IMR-90 (cell line): Measurements from ENCODE around the gene ABR. TPM values are rescaled to one million over a fixed set of nuclear protein-coding genes. Genes with fewer than 3 reads are reported as not detected.

Experiments
- ATAC-seq: fragments of 200-7000 bp; cut with Tn5 transposase; 2 replicates; pipeline ENCODE4 v1.9.1; 2020; ENCODE audit warnings: low read depth, mild to moderate bottlenecking, moderate library complexity
- BruUV-seq: library from RNA; stranded (reverse); fragments of 400-500 nt; replicated peaks from 2 replicates; lab custom pipeline; 2021; lab: Mats Ljungman, UMichigan
- CTCF ChIA-PET: fragments of 300-600 bp; formaldehyde crosslinking; extraction: SDS; loops from one replicate; lab custom pipeline; 2021; ENCODE audit warnings: antibody characterized with exemption; lab: Yijun Ruan, JAX
- POLR2A ChIA-PET: fragments of 300-600 bp; sonication (Branson Sonifier 250); formaldehyde crosslinking; loops from one replicate; lab custom pipeline; 2022; ENCODE audit warnings: antibody characterized with exemption; ENCODE audit not compliant: unreplicated experiment; lab: Charles Lee
- DNase-seq: peaks from one replicate; pipeline ENCODE4 v3.0.0; 2013
- H2AFZ ChIP-seq: replicated peaks from 2 replicates; pipeline ENCODE3; 2013; ENCODE audit warnings: low read length, mild to moderate bottlenecking; ENCODE audit not compliant: poor library complexity
- H2AK5ac ChIP-seq: 2 replicates; pipeline ENCODE4 v1.6.1; 2013; ENCODE audit warnings: low read depth, low read length, inconsistent platforms
- H2AK9ac ChIP-seq: replicated peaks from 2 replicates; pipeline ENCODE3; 2013; ENCODE audit warnings: mild to moderate bottlenecking, low read depth, low read length, moderate library complexity; ENCODE audit not compliant: poor library complexity
- H2BK120ac ChIP-seq: 2 replicates; pipeline ENCODE4 v1.6.1; 2013; ENCODE audit warnings: low read depth, low read length, inconsistent platforms
- H2BK15ac ChIP-seq: 3 replicates; pipeline ENCODE4 v1.6.1; 2013; ENCODE audit warnings: low read depth, low read length, inconsistent platforms
- H2BK20ac ChIP-seq: 2 replicates; pipeline ENCODE4 v1.6.1; 2013; ENCODE audit warnings: low read depth, mild to moderate bottlenecking, inconsistent platforms, low read length, moderate library complexity
- H2BK5ac ChIP-seq: 2 replicates; pipeline ENCODE4 v1.6.1; 2013; ENCODE audit warnings: mild to moderate bottlenecking, low read depth, low read length, inconsistent platforms; ENCODE audit not compliant: poor library complexity, severe bottlenecking
- H3K14ac ChIP-seq: replicated peaks from 2 replicates; pipeline ENCODE4 v1.6.1; 2013; ENCODE audit warnings: low read depth, low read length, inconsistent platforms
- H3K18ac ChIP-seq: 2 replicates; pipeline ENCODE4 v1.6.1; 2013; ENCODE audit warnings: low read depth, low read length, control low read depth
- H3K23ac ChIP-seq: 2 replicates; pipeline ENCODE4 v1.6.1; 2013; ENCODE audit warnings: low read depth, low read length, inconsistent platforms
- H3K27ac ChIP-seq: 2 replicates; pipeline ENCODE4 v1.5.1; 2013; ENCODE audit warnings: mild to moderate bottlenecking, control low read depth, low read length; ENCODE audit not compliant: insufficient read depth
- H3K27me3 ChIP-seq: 2 replicates; pipeline ENCODE4 v1.6.1; 2013; ENCODE audit warnings: low read length; ENCODE audit not compliant: control insufficient read depth, insufficient read depth
- H3K36me3 ChIP-seq: 2 replicates; pipeline ENCODE4 v1.6.1; 2013; ENCODE audit warnings: low read length, mixed read lengths; ENCODE audit not compliant: control insufficient read depth, insufficient read depth
- H3K4ac ChIP-seq: 2 replicates; pipeline ENCODE4 v1.6.1; 2013; ENCODE audit warnings: low read depth, low read length, inconsistent platforms
- H3K4me1 ChIP-seq: 2 replicates; pipeline ENCODE4 v1.6.1; 2013; ENCODE audit warnings: low read length, mixed read lengths; ENCODE audit not compliant: control insufficient read depth, insufficient read depth
- H3K4me2 ChIP-seq: 2 replicates; pipeline ENCODE4 v1.6.1; 2013; ENCODE audit warnings: low read depth, mild to moderate bottlenecking, control low read depth, low read length, moderate library complexity
- H3K4me3 ChIP-seq: 2 replicates; pipeline ENCODE4 v1.5.1; 2013; ENCODE audit warnings: low read depth, mild to moderate bottlenecking, control low read depth, low read length, moderate library complexity; ENCODE audit not compliant: insufficient read depth
- H3K56ac ChIP-seq: 2 replicates; pipeline ENCODE4 v1.6.1; 2013; ENCODE audit warnings: low read length, inconsistent platforms; ENCODE audit not compliant: insufficient read depth; ENCODE audit errors: extremely low read depth
- H3K79me1 ChIP-seq, 2 experiments: 2 replicates each; pipeline ENCODE4 v1.6.1; 2013; ENCODE audit warnings: low read length in 2 of 2, inconsistent platforms in 1 of 2, low read depth in 1 of 2
- H3K9ac ChIP-seq: 2 replicates; pipeline ENCODE4 v1.6.1; 2013; ENCODE audit warnings: low read depth, low read length, control low read depth
- H3K9me1 ChIP-seq: 2 replicates; pipeline ENCODE4 v1.6.1; 2013; ENCODE audit warnings: low read length, inconsistent platforms; ENCODE audit not compliant: insufficient read depth
- H3K9me3 ChIP-seq: 2 replicates; pipeline ENCODE4 v1.6.1; 2013; ENCODE audit warnings: low read length; ENCODE audit not compliant: control insufficient read depth, insufficient read depth
- H4K20me1 ChIP-seq: 2 replicates; pipeline ENCODE4 v1.6.1; 2013; ENCODE audit warnings: low read length, inconsistent platforms; ENCODE audit not compliant: insufficient read depth
- H4K5ac ChIP-seq: 2 replicates; pipeline ENCODE4 v1.6.1; 2013; ENCODE audit warnings: mild to moderate bottlenecking, low read depth, low read length, control low read depth
- H4K8ac ChIP-seq, 2 experiments: 2 replicates each; pipeline ENCODE4 v1.6.1; 2013; ENCODE audit warnings: low read depth in 2 of 2, low read length in 2 of 2, control low read depth in 1 of 2, inconsistent platforms in 1 of 2
- H4K91ac ChIP-seq: 2 replicates; pipeline ENCODE4 v1.6.1; 2013; ENCODE audit warnings: low read depth, low read length, inconsistent platforms; ENCODE audit not compliant: insufficient read depth
- BHLHE40 ChIP-seq: fragments of 150-350 bp; IDR thresholded peaks from 2 replicates; pipeline ENCODE4 v1.6.1; 2016; ENCODE audit warnings: mild to moderate bottlenecking, low read depth, low read length
- CEBPB ChIP-seq: IDR thresholded peaks from 2 replicates; pipeline ENCODE4 v1.6.1; 2012; ENCODE audit warnings: low read depth, low read length, improper control_type of control experiment
- CHD1 ChIP-seq: IDR thresholded peaks from 2 replicates; pipeline ENCODE4 v1.6.1; 2012; ENCODE audit warnings: low read depth, low read length, improper control_type of control experiment
- CTCF ChIP-seq: conservative IDR thresholded peaks from 2 replicates; pipeline ENCODE4 v1.5.1; 2012; ENCODE audit warnings: mild to moderate bottlenecking, low read depth, low read length, improper control_type of control experiment
- ELK1 ChIP-seq: fragments of 150-350 bp; IDR thresholded peaks from 2 replicates; pipeline ENCODE4 v1.6.1; 2016; ENCODE audit warnings: low read depth, mild to moderate bottlenecking, low read length, moderate library complexity, borderline replicate concordance
- FOS ChIP-seq: fragments of 150-350 bp; IDR thresholded peaks from 2 replicates; pipeline ENCODE4 v1.6.1; 2016; ENCODE audit warnings: low read depth, low read length
- MAZ ChIP-seq: IDR thresholded peaks from 2 replicates; pipeline ENCODE4 v1.6.1; 2012; ENCODE audit warnings: low read depth, mild to moderate bottlenecking, low read length, improper control_type of control experiment, moderate library complexity, borderline replicate concordance
- MXI1 ChIP-seq: IDR thresholded peaks from 2 replicates; pipeline ENCODE4 v1.6.1; 2012; ENCODE audit warnings: low read depth, mild to moderate bottlenecking, low read length, moderate library complexity, borderline replicate concordance
- NFE2L2 ChIP-seq: fragments of 150-350 bp; IDR thresholded peaks from 2 replicates; pipeline ENCODE4 v1.6.1; 2016; ENCODE audit warnings: low read depth, mild to moderate bottlenecking, low read length
- RAD21 ChIP-seq: IDR thresholded peaks from 2 replicates; pipeline ENCODE4 v1.6.1; 2012; ENCODE audit warnings: low read length, improper control_type of control experiment
- RFX5 ChIP-seq: IDR thresholded peaks from 2 replicates; pipeline ENCODE4 v1.8.0; 2012; ENCODE audit warnings: low read depth, mild to moderate bottlenecking, low read length, moderate library complexity
- SMC3 ChIP-seq: fragments of 150-350 bp; IDR thresholded peaks from 2 replicates; pipeline ENCODE4 v1.6.1; 2016; ENCODE audit warnings: low read depth, mild to moderate bottlenecking, antibody characterized with exemption, low read length, moderate library complexity
- USF2 ChIP-seq: fragments of 150-350 bp; IDR thresholded peaks from 2 replicates; pipeline ENCODE4 v1.6.1; 2017; ENCODE audit warnings: mild to moderate bottlenecking, antibody characterized with exemption, low read length, low read depth
- WGBS, 2 experiments: methylation state at CpG; one replicate each; pipeline versions ENCODE4 v1.1.5 to v1.1.7; 2013; ENCODE audit warnings: missing lambda C conversion rate in 2 of 2; ENCODE audit not compliant: insufficient read length in 1 of 2; ENCODE audit errors: extremely low coverage in 2 of 2; 5-methylcytosine and 5-hydroxymethylcytosine counted together
- dilution Hi-C: fragments of 300-500 bp; cut with HindIII; formaldehyde crosslinking; loops from one replicate; pipeline ENCODE4 v1.14.3; 2018; ENCODE audit warnings: low sequenced_read_pairs; ENCODE audit not compliant: unreplicated experiment
- in situ Hi-C: fragments of 300-500 bp; cut with MboI; formaldehyde crosslinking; loops from 3 replicates; pipeline ENCODE4 v1.14.3; 2019; ENCODE audit warnings: low sequenced_read_pairs, inconsistent platforms, mixed read lengths
- intact Hi-C: fragments of 100-400 bp; cut with micrococcal nuclease; formaldehyde crosslinking; loops from 2 replicates; pipeline ENCODE4 v1.10.0; 2022
- polyA plus RNA-seq, 3 experiments: library from polyadenylated mRNA; depleted of rRNA; stranded (reverse); fragments of >200 nt; gene quantifications; 2 replicates each; pipeline ENCODE4 v1.2.3, GENCODE V29; 2012; ENCODE audit warnings: low replicate concordance in 1 of 3
- total RNA-seq: library from RNA; depleted of rRNA; stranded (reverse); fragments of >200 nt; gene quantifications from 2 replicates; pipeline ENCODE4 v1.2.3, GENCODE V29; 2012

Gene ABR
- total and polyA plus RNA-seq, 2 of the 4 experiments (the other 2 are of a cell fraction), result 28.3 to 79.7 TPM

- DNase-seq (peak; percentile 51), ATAC-seq (peak; percentile 95)
- peak overlapping the region; percentile 69 for H3K4ac ChIP-seq
- in situ Hi-C loops (no loop called here), intact Hi-C loops (loop anchor here (5.0 kb wide), 1 partner anchor 129 kb away; no protein-coding TSS in a partner anchor), dilution Hi-C loops (no loop called here)
- H3K4me3 ChIP-seq, result peak overlapping the region; percentile 62
- CTCF ChIA-PET, result interaction anchor here (0.5 to 0.6 kb wide), 2 partner anchors 142 to 1321 kb away, joined by 3 to 5 read pairs; no protein-coding TSS in a partner anchor
- no peaks in the 10 kb centered on the region for H3K36me3 ChIP-seq
- H4K91ac ChIP-seq, result no peak overlapping the region
- no peak overlapping the region for H2BK15ac ChIP-seq
- H4K5ac ChIP-seq, result no peak overlapping the region
- H3K9me3 ChIP-seq, result no peaks in the 10 kb centered on the region
- no peak overlapping the region; the same call in 1 of the 2 replicates for H3K18ac ChIP-seq
- H3K14ac ChIP-seq, result peak overlapping the region; percentile 6
- H3K79me1 ChIP-seq, result no peaks in the 10 kb centered on the region
- no peaks in the 10 kb centered on the region for H3K4me1 ChIP-seq
- peak overlapping the region; percentile 82 for H2AK9ac ChIP-seq
- no peak overlapping the region for H3K56ac ChIP-seq
- peak overlapping the region; percentile 97 for H2AFZ ChIP-seq
- 5% methylated on average over 24 of the region's 91 CpGs; no CpG with 5 or more reads in 1 of the 2 experiments for WGBS, 2 experiments
- H2BK5ac ChIP-seq, result no peak overlapping the region
- H3K9me1 ChIP-seq, result no peaks in the 10 kb centered on the region
- H2AK5ac ChIP-seq, result no peak overlapping the region
- H3K9ac ChIP-seq, result no peak overlapping the region; the same call in none of the 2 replicates
- H2BK120ac ChIP-seq, result peak overlapping the region; percentile 15; the same call in 1 of the 2 replicates
- peaks cover 10% of the 10 kb centered on the region for H3K27me3 ChIP-seq
- POLR2A ChIA-PET, result no interaction called here
- H4K8ac ChIP-seq, result peak overlapping the region in 1 of 2 experiments; percentile 27; a peak in 1 of 4 replicates
- peak overlapping the region; percentile 27; the same call in 1 of the 2 replicates for H3K23ac ChIP-seq
- H2BK20ac ChIP-seq, result no peak overlapping the region
- no peaks in the 10 kb centered on the region for H4K20me1 ChIP-seq
- H3K4me2 ChIP-seq, result peak overlapping the region; percentile 96
- no TSS peak for BruUV-seq
- no peak overlapping the region; the same call in 1 of the 2 replicates for H3K27ac ChIP-seq
- TF ChIP-seq SMC3, result no peak
- TF ChIP-seq RFX5, result no peak
- TF ChIP-seq MXI1, result peak; percentile 72; the same call in 1 of the 2 replicates
- TF ChIP-seq RAD21, result no peak
- no peak for TF ChIP-seq CHD1
- TF ChIP-seq CTCF, result no peak
- TF ChIP-seq FOS, result no peak
- TF ChIP-seq MAZ, result 0 out of 2 replicates have a peak, but pooled peaks have one; percentile 8
- no peak for TF ChIP-seq ELK1
- TF ChIP-seq NFE2L2, result no peak
- TF ChIP-seq USF2, result peak; percentile 76
- no peak for TF ChIP-seq CEBPB
- peak; percentile 58; the same call in 1 of the 2 replicates for TF ChIP-seq BHLHE40
Observed at GRCh38 chr17:1203111-1203966, 23.6 kb upstream of the ABR start.
